Stimulated activated CD8-positive, alpha-beta memory T cell treated with anti-CD3 and anti-CD28 coated beads, Interleukin-15, amount 100 ng/mL, for 1 hour (primary cell): Measurements from ENCODE around the gene AARS2.
"Not testable (repeated sequence)": the region's sequence is repeated elsewhere in the genome, so short reads cannot be mapped to it uniquely, and the experiment has no call there.

Source experiments
- DNase-seq: peaks from one replicate; pipeline ENCODE4 v3.0.0-alpha.2; 2020; ENCODE audit warnings: low read depth

AARS2 gene

GRCh38 chr6:44312901-44313788 lies at the start of gene AARS2:
TSS of gene AARS2 (minus strand) at chr6:44313347. CDS start at chr6:44313323, 24 bp downstream.
- peak; percentile 94 for DNase-seq

- DNase-seq, result no peak
These were observed 48.8 kb upstream of the AARS2 start for GRCh38 chr6:44361947-44362346.

- no peak for DNase-seq
These were observed 46.8 kb upstream of the AARS2 start for GRCh38 chr6:44359973-44360372.

- DNase-seq, result no peak
These were observed 43.3 kb upstream of the AARS2 start for GRCh38 chr6:44356487-44356886.

GRCh38 chr6:44355640-44356039 lies 42.5 kb upstream of the AARS2 start:
- no peak for DNase-seq

- no peak for DNase-seq
These were observed 40.2 kb upstream of the AARS2 start for GRCh38 chr6:44353336-44353735.

- DNase-seq, result no peak
These were observed 39.1 kb upstream of the AARS2 start for GRCh38 chr6:44352259-44352658.

- DNase-seq, result not testable (repeated sequence)
These were observed 37.5 kb upstream of the AARS2 start for GRCh38 chr6:44350650-44350994.

- DNase-seq, result no peak
These were observed 36.9 kb upstream of the AARS2 start for GRCh38 chr6:44349904-44350649.

GRCh38 chr6:44346818-44347217 lies 33.7 kb upstream of the AARS2 start:
- not testable (repeated sequence) for DNase-seq

- no peak for DNase-seq
These were observed 29.3 kb upstream of the AARS2 start, which contains the start of gene SPATS1 for GRCh38 chr6:44342489-44342888. TSS of gene SPATS1 (plus strand) at chr6:44342650. CDS start at chr6:44343096, 446 bp downstream.

- no peak for DNase-seq
These were observed 28.9 kb upstream of the AARS2 start for GRCh38 chr6:44342052-44342451.

- no peak for DNase-seq
These were observed 28.1 kb upstream of the AARS2 start for GRCh38 chr6:44341095-44341890.

- no peak for DNase-seq
These were observed 26.8 kb upstream of the AARS2 start for GRCh38 chr6:44339763-44340625.

GRCh38 chr6:44339301-44339700 lies 26.2 kb upstream of the AARS2 start:
- no peak for DNase-seq

GRCh38 chr6:44338228-44339122 lies 25.3 kb upstream of the AARS2 start:
- peak; percentile 41 for DNase-seq

GRCh38 chr6:44335631-44336030 lies 22.5 kb upstream of the AARS2 start:
- DNase-seq, result no peak

GRCh38 chr6:44333942-44334341 lies 20.8 kb upstream of the AARS2 start:
- DNase-seq, result no peak

GRCh38 chr6:44333273-44333919 lies 20.2 kb upstream of the AARS2 start:
- no peak for DNase-seq

GRCh38 chr6:44332585-44332984 lies 19.4 kb upstream of the AARS2 start:
- no peak for DNase-seq
